Astrocyte of the spinal cord (primary cell): Measurements from ENCODE around the gene CDC14A.
A peak's percentile ranks its signal among the peaks of the same experiment; 100 is the strongest.

Experiments
- DNase-seq: peaks from one replicate; pipeline ENCODE4 v3.0.0; 2011; ENCODE audit warnings: low read depth, low spot score
- H3K4me3 ChIP-seq: 2 replicates; pipeline ENCODE4 v1.5.1; 2011; ENCODE audit warnings: low read depth, mild to moderate bottlenecking, low read length, moderate library complexity
- CTCF ChIP-seq: IDR thresholded peaks from 2 replicates; pipeline ENCODE4 v1.5.1; 2012; ENCODE audit warnings: low read depth, mild to moderate bottlenecking, low read length, inconsistent platforms
- in situ Hi-C: cut with HindIII; loops from 2 replicates; pipeline ENCODE4 v1.10.0; 2017; ENCODE audit warnings: low sequenced_read_pairs

The CDC14A gene

GRCh38 chr1:100377590-100378361, 25.5 kb downstream of the CDC14A start:
- TF ChIP-seq CTCF: no peak
- DNase-seq: no peak
- in situ Hi-C loops: no loop called here
- no peak overlapping the region for H3K4me3 ChIP-seq

- no peak overlapping the region for H3K4me3 ChIP-seq
- in situ Hi-C loops: no loop called here
- DNase-seq: no peak
- TF ChIP-seq CTCF: no peak
Observed at GRCh38 chr1:100378956-100379355, 26.6 kb downstream of the CDC14A start.

GRCh38 chr1:100380635-100381034, 28.3 kb downstream of the CDC14A start:
- in situ Hi-C loops: no loop called here
- no peak for DNase-seq
- TF ChIP-seq CTCF: no peak
- H3K4me3 ChIP-seq: no peak overlapping the region

- no peak for TF ChIP-seq CTCF
- no peak for DNase-seq
- H3K4me3 ChIP-seq: no peak overlapping the region
- in situ Hi-C loops: no loop called here
Observed at GRCh38 chr1:100382657-100383056, 30.4 kb downstream of the CDC14A start.

- no peak for DNase-seq
- in situ Hi-C loops: no loop called here
- TF ChIP-seq CTCF: no peak
- H3K4me3 ChIP-seq: no peak overlapping the region
Observed at GRCh38 chr1:100383743-100384405, 31.6 kb downstream of the CDC14A start.

- in situ Hi-C loops: no loop called here
- no peak for TF ChIP-seq CTCF
- peak; percentile 55 for DNase-seq
- H3K4me3 ChIP-seq: no peak overlapping the region
Observed at GRCh38 chr1:100387209-100387608, 34.9 kb downstream of the CDC14A start.
